ENCODE data around the gene LGALS4. TPM values are rescaled to one million over a fixed set of nuclear protein-coding genes. Genes with fewer than 3 reads are reported as not detected.
"Not testable (repeated sequence)": the region's sequence is repeated elsewhere in the genome, so short reads cannot be mapped to it uniquely, and the experiment has no call there.

The LGALS4 gene
- total and polyA plus RNA-seq, 7 donors = 0.33 to 9,832 (median 13.2) TPM

DNA sequence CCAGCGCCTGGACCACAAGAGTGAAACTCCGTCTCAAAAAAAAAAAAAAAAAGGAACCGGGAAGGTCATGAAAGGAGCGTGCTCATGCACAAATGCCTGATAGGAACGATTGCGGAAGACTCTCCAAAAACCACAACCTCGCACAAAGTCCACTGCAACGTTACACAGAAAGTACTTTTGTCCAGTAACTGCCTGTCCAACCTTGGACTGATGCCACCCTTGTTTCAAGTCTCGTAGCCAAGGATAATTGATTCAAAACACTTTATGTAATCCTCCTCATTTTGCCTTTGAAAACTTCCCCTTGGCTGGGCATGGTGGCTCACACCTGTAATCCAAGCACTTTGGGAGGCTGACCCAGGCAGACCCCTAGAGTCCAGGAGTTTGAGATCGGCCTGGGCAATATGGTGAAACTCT is 53.1 kb downstream of the LGALS4 start:
- Histone ChIP-seq H3K4me1 (no peaks in the 10 kb centered on the region), H3K27me3 (no peaks in the 10 kb centered on the region), H3K36me3 (no peaks in the 10 kb centered on the region), H3K27ac (no peak overlapping the region), H3K4me3 (no peak overlapping the region), H3K9me3 (no peaks in the 10 kb centered on the region)
- TF ChIP-seq POLR2AphosphoS5 (IDR thresholded peaks at IDR 0.05) (no peak), EP300 (IDR thresholded peaks at IDR 0.05) (no peak), POLR2A (IDR thresholded peaks at IDR 0.05) (no peak)
- TF ChIP-seq, protein P1, sequence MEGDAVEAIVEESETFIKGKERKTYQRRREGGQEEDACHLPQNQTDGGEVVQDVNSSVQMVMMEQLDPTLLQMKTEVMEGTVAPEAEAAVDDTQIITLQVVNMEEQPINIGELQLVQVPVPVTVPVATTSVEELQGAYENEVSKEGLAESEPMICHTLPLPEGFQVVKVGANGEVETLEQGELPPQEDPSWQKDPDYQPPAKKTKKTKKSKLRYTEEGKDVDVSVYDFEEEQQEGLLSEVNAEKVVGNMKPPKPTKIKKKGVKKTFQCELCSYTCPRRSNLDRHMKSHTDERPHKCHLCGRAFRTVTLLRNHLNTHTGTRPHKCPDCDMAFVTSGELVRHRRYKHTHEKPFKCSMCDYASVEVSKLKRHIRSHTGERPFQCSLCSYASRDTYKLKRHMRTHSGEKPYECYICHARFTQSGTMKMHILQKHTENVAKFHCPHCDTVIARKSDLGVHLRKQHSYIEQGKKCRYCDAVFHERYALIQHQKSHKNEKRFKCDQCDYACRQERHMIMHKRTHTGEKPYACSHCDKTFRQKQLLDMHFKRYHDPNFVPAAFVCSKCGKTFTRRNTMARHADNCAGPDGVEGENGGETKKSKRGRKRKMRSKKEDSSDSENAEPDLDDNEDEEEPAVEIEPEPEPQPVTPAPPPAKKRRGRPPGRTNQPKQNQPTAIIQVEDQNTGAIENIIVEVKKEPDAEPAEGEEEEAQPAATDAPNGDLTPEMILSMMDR (IDR thresholded peaks at IDR 0.05) = no peak
- WGBS, 2 donors = 25 to 71% methylated on average over 10 of the region's 10 CpGs
- intact Hi-C loops (cut with DNase I) = no loop called here
- peak; percentile 55 for DNase-seq

DNA sequence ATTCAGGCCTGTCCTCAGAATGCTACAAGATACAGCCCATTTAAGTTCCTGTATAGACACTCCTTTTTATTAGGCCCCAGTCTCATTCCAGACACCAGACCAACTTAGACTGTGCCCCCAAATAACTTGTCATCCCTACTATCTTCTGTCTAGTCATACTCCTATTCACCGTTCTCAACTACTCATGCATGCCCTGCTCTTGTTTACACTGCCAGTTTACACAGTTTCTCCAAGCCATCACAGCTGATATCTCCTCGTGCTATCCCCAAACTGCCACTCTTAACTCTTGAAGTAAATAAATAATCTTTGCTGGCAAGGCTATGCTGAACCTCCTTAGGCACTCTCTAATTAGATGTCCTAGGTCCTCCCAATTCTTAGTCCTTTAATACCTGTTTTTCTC is 58.5 kb downstream of the LGALS4 start:
- H3K36me3 ChIP-seq; H3K4me3 ChIP-seq; H3K27ac ChIP-seq; DNase-seq; H3K4me1 ChIP-seq; H3K27me3 ChIP-seq; H3K9me3 ChIP-seq; intact Hi-C loops (cut with DNase I): not testable (repeated sequence)
- WGBS, 2 donors = 43 to 74% methylated on average over 2 of the region's 2 CpGs

DNA sequence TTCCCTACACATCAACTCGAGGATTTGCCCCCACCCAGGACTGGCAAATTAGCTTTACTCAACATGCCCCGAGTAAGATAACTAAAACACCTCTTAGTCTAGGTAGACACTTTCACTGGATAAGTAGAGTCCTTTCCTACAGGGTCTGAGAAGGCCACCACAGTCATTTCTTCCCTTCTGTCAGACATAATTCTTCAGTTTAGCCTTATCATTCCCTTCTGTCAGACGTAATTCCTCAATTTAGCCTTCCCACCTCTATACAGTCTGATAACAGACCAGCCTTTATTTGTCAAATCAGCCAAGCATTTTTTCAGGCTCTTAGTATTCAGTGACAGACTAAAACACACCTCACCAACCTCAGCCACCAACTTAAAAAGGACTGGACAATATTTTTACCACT is 59.0 kb downstream of the LGALS4 start:
- H3K27ac ChIP-seq; H3K4me3 ChIP-seq; DNase-seq; intact Hi-C loops (cut with DNase I); H3K4me1 ChIP-seq; H3K9me3 ChIP-seq; H3K27me3 ChIP-seq; H3K36me3 ChIP-seq: not testable (repeated sequence)
- WGBS, 2 donors = 69 to 79% methylated on average over 3 of the region's 3 CpGs

Small RNA genes lying within 50 kb of the gene (small RNA-seq; reads per million reads assigned to genes)
- 0 reads per million in 3 donors for gene RNU6-140P

Other genes starting within 250 kb of the LGALS4 start
- 1 to 10 TPM; 1.2 to 8.9 (median 1.3) TPM for gene MAP4K1, start 195.0 kb downstream of the LGALS4 start, total RNA-seq
- gene MAP4K1, start 195.0 kb downstream of the LGALS4 start, polyA plus RNA-seq = 10 to 100 TPM in 1 of 3 donors, 1 to 10 TPM in 2; 1.6 to 29.7 (median 4.8) TPM
- gene EIF3K, start 193.8 kb downstream of the LGALS4 start, total RNA-seq = 100 to 1,000 TPM; 469 to 803 (median 546) TPM
- gene EIF3K, start 193.8 kb downstream of the LGALS4 start, polyA plus RNA-seq = 100 to 1,000 TPM; 498 to 637 (median 574) TPM
- gene ACTN4, start 165.3 kb downstream of the LGALS4 start, total RNA-seq = 100 to 1,000 TPM; 131 to 328 (median 197) TPM
- 100 to 1,000 TPM; 122 to 456 (median 176) TPM for gene ACTN4, start 165.3 kb downstream of the LGALS4 start, polyA plus RNA-seq
- gene CAPN12, start 68.5 kb downstream of the LGALS4 start, total RNA-seq = 1 to 10 TPM in 1 of 4 donors, under 1 TPM in 2, not detected in 1; 0.33 to 3.0 (median 0.54) TPM
- gene CAPN12, start 68.5 kb downstream of the LGALS4 start, polyA plus RNA-seq = 10 to 100 TPM in 1 of 3 donors, 1 to 10 TPM in 2; 5.3 to 14.3 (median 6.0) TPM
- not detected for gene LGALS7, start 39.4 kb downstream of the LGALS4 start, total RNA-seq
- gene LGALS7, start 39.4 kb downstream of the LGALS4 start, polyA plus RNA-seq = not detected
- 1 to 10 TPM in 1 of 4 donors, not detected in 3; 3.0 TPM for gene LGALS7B, start 23.7 kb downstream of the LGALS4 start, total RNA-seq
- 1 to 10 TPM in 1 of 3 donors, not detected in 2; 1.2 TPM for gene LGALS7B, start 23.7 kb downstream of the LGALS4 start, polyA plus RNA-seq
- 100 to 1,000 TPM in 3 of 4 donors, 10 to 100 TPM in 1; 99.5 to 149 (median 120) TPM for gene ECH1, start 18.8 kb upstream of the LGALS4 start, total RNA-seq
- gene ECH1, start 18.8 kb upstream of the LGALS4 start, polyA plus RNA-seq = 100 to 1,000 TPM; 348 to 548 (median 422) TPM
- 100 to 1,000 TPM; 140 to 201 (median 171) TPM for gene HNRNPL, start 37.0 kb upstream of the LGALS4 start, total RNA-seq
- 100 to 1,000 TPM; 115 to 206 (median 129) TPM for gene HNRNPL, start 37.0 kb upstream of the LGALS4 start, polyA plus RNA-seq
- 10 to 100 TPM in 1 of 4 donors, 1 to 10 TPM in 3; 3.5 to 15.8 (median 4.7) TPM for gene RINL, start 65.3 kb upstream of the LGALS4 start, total RNA-seq
- gene RINL, start 65.3 kb upstream of the LGALS4 start, polyA plus RNA-seq = 10 to 100 TPM in 1 of 3 donors, 1 to 10 TPM in 2; 3.7 to 17.6 (median 4.8) TPM
- 10 to 100 TPM; 65.5 to 92.7 (median 85.2) TPM for gene SIRT2, start 86.7 kb upstream of the LGALS4 start, total RNA-seq
- 10 to 100 TPM; 36.2 to 46.7 (median 39.0) TPM for gene SIRT2, start 86.7 kb upstream of the LGALS4 start, polyA plus RNA-seq
- 10 to 100 TPM; 13.8 to 20.2 (median 16.9) TPM for gene NFKBIB, start 87.0 kb upstream of the LGALS4 start, total RNA-seq
- gene NFKBIB, start 87.0 kb upstream of the LGALS4 start, polyA plus RNA-seq = 10 to 100 TPM; 28.8 to 63.9 (median 45.8) TPM
- 1 to 10 TPM in 1 of 4 donors, under 1 TPM in 1, not detected in 2; 0.83 to 1.1 TPM for gene CCER2, start 99.2 kb upstream of the LGALS4 start, total RNA-seq
- under 1 TPM in 1 of 3 donors, not detected in 2; 0.90 TPM for gene CCER2, start 99.2 kb upstream of the LGALS4 start, polyA plus RNA-seq
- 10 to 100 TPM in 2 of 4 donors, 1 to 10 TPM in 2; 7.4 to 32.7 (median 12.2) TPM for gene SARS2, start 117.8 kb upstream of the LGALS4 start, total RNA-seq
- 10 to 100 TPM; 14.4 to 38.9 (median 15.3) TPM for gene SARS2, start 117.8 kb upstream of the LGALS4 start, polyA plus RNA-seq
- 10 to 100 TPM; 25.0 to 30.7 (median 27.5) TPM for gene MRPS12, start 118.0 kb upstream of the LGALS4 start, total RNA-seq
- gene MRPS12, start 118.0 kb upstream of the LGALS4 start, polyA plus RNA-seq = 10 to 100 TPM; 58.9 to 74.4 (median 73.2) TPM
- gene FBXO17, start 162.8 kb upstream of the LGALS4 start, total RNA-seq = 10 to 100 TPM; 20.3 to 28.6 (median 25.9) TPM
- 1 to 10 TPM; 1.6 to 4.8 (median 3.3) TPM for gene FBXO17, start 162.8 kb upstream of the LGALS4 start, polyA plus RNA-seq
- 10 to 100 TPM in 1 of 4 donors, 1 to 10 TPM in 3; 3.0 to 17.7 (median 3.7) TPM for gene FBXO27, start 219.6 kb upstream of the LGALS4 start, total RNA-seq
- gene FBXO27, start 219.6 kb upstream of the LGALS4 start, polyA plus RNA-seq = 1 to 10 TPM in 2 of 3 donors, under 1 TPM in 1; 0.23 to 1.3 (median 1.2) TPM

Measured in sigmoid colon (tissue), 7 donors.